ENCODE results near the gene WWOX.

GRCh38 chr16:78106686-78107085 lies 7.2 kb downstream of the WWOX start:
- TF ChIP-seq POLR2AphosphoS5 (IDR thresholded peaks at IDR 0.05; ENCODE audit: borderline replicate concordance, low read depth, low read length) (no peak), EZH2 (IDR thresholded peaks at IDR 0.05) (no peak)

Measured in SK-N-MC (cell line).